ENCODE results near the gene FASN.

GRCh38 chr17:82118815-82119380, 20.9 kb upstream of the FASN start:
- TF ChIP-seq EZH2phosphoT487 (IDR thresholded peaks at IDR 0.05; ENCODE audit: low read depth) (no peak), CTCF (IDR thresholded peaks at IDR 0.05; ENCODE audit: low read depth, low read length) (no peak)
